Measurements from ENCODE around the gene PPARD. TPM values are rescaled to one million over a fixed set of nuclear protein-coding genes. Genes with fewer than 3 reads are reported as not detected.
"Not testable (repeated sequence)": the region's sequence is repeated elsewhere in the genome, so short reads cannot be mapped to it uniquely, and the experiment has no call there.

PPARD gene
- total RNA-seq (2014; rRNA removed; shearing (Covaris generic); ENCODE audit: low replicate concordance), result 5.9 and 15.7 TPM in 2 replicates

- peaks cover 38% of the 10 kb centered on the region for H3K36me3 ChIP-seq
- peak; percentile 95 for DNase-seq
- no peaks in the 10 kb centered on the region for H3K27me3 ChIP-seq
- H3K4me3 ChIP-seq, result peak within 1 kb of the TSS; percentile 68
- H3K9me3 ChIP-seq, result no peaks in the 10 kb centered on the region
These were observed at the start of gene PPARD for GRCh38 chr6:35342258-35343091. Gene PPARD, plus strand, starts transcription at chr6:35342558. Its CDS starts 68,530 bp downstream, at chr6:35411088.

GRCh38 chr6:35293681-35294080 lies 48.7 kb upstream of the PPARD start:
- Histone ChIP-seq H3K36me3 (peaks cover 9% of the 10 kb centered on the region), H3K9me3 (no peaks in the 10 kb centered on the region), H3K27me3 (no peaks in the 10 kb centered on the region), H3K4me3 (no peak overlapping the region)
- no peak for DNase-seq

- peaks cover 8% of the 10 kb centered on the region for H3K36me3 ChIP-seq
- peak; percentile 9 for DNase-seq
These were observed 47.9 kb upstream of the PPARD start for GRCh38 chr6:35294308-35294945.

GRCh38 chr6:35295036-35295435 lies 47.3 kb upstream of the PPARD start:
- Histone ChIP-seq H3K4me3 (no peak overlapping the region), H3K27me3 (no peaks in the 10 kb centered on the region), H3K36me3 (peaks cover 5% of the 10 kb centered on the region), H3K9me3 (no peaks in the 10 kb centered on the region)
- DNase-seq, result no peak

More at GRCh38 chr6:35294308-35294945, 47.9 kb upstream of the PPARD start:
- Histone ChIP-seq H3K4me3 (no peak overlapping the region), H3K27me3 (no peaks in the 10 kb centered on the region), H3K9me3 (no peaks in the 10 kb centered on the region)

DNA sequence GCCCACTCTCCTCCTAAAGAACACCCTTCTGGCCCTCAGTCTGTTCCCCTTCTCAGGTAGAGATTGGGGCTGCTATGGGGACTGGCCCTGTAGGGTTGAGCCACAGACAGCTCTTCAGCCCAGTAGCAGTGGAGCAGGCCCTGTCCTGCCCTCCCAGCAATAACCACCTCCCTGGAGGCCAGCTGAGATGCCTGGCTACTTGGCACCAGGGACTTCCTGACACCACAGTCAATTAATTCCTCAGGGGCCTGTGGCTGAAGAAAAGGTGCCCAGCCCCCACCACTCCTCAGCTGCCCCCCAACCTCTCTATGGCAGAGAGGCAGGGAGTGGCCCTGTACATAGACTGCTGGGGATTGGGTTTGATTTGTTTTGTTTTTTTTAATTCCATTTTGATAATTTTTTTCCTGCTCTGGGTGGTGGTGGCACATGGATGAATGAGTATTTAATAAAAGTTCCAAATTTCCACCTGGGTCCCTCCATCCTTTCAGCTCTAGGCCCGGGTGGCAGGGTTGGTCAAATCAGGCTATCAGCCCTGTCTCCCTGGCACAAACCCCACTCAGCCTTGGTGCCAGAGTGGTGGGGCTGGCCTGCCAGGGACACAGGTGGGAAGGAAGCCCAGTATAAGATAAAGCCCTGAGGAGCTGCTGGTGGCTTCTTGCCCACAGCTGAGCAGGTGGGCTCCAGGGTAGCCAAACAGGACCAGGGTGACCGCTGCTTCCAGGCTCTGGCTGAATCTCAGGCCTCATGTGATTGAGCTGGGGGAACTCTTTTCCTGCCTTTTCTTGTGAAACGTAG lies 46.6 kb upstream of the PPARD start:
- Histone ChIP-seq H3K9me3 (no peaks in the 10 kb centered on the region), H3K27me3 (no peaks in the 10 kb centered on the region), H3K4me3 (no peak overlapping the region), H3K36me3 (peaks cover 5% of the 10 kb centered on the region)
- no peak for DNase-seq

- no peaks in the 10 kb centered on the region for H3K27me3 ChIP-seq
- no peaks in the 10 kb centered on the region for H3K9me3 ChIP-seq
- no peak for DNase-seq
- H3K36me3 ChIP-seq, result peaks cover 5% of the 10 kb centered on the region
- no peak overlapping the region for H3K4me3 ChIP-seq
These were observed 45.3 kb upstream of the PPARD start for GRCh38 chr6:35296931-35297600.

- Histone ChIP-seq H3K27me3 (no peaks in the 10 kb centered on the region), H3K4me3 (no peak within 1 kb of the TSS), H3K9me3 (no peaks in the 10 kb centered on the region), H3K36me3 (peaks cover 5% of the 10 kb centered on the region)
- DNase-seq, result no peak
These were observed 44.5 kb upstream of the PPARD start, which contains the start of gene DEF6 for GRCh38 chr6:35297601-35298481. Gene DEF6, plus strand, starts transcription at chr6:35297818. Its CDS starts 39 bp downstream, at chr6:35297857.

DNA sequence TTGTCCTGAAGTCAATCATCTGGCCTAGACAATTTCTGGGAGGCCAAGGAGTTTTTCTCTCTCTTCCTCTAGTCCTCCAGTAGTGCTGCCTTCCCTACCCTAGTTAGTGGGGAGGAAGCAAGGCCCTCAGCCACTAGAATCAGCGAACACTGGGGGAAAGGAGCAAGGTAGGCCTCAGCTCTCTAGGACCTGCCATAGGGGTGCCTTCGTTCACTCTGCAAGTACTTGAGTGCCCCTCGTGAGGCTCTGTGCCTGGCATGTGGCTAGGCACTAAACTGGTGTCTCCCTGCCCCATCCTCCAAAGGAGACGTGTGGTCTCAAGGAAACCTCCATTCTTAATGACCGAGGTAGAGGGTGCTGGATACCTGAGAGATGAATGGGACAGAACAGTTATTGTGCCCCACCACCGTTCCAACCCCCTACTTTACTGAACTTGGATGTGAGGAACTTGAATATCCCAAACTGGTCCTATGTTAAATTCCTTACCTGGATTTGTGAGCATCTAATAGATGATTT lies 43.7 kb upstream of the PPARD start:
- no peak for DNase-seq
- no peak overlapping the region for H3K4me3 ChIP-seq
- H3K36me3 ChIP-seq, result peaks cover 5% of the 10 kb centered on the region
- no peaks in the 10 kb centered on the region for H3K27me3 ChIP-seq
- no peaks in the 10 kb centered on the region for H3K9me3 ChIP-seq

GRCh38 chr6:35299674-35300073 lies 42.7 kb upstream of the PPARD start:
- Histone ChIP-seq H3K9me3 (no peaks in the 10 kb centered on the region), H3K4me3 (no peak overlapping the region), H3K36me3 (peaks cover 2% of the 10 kb centered on the region), H3K27me3 (no peaks in the 10 kb centered on the region)
- DNase-seq, result no peak

DNA sequence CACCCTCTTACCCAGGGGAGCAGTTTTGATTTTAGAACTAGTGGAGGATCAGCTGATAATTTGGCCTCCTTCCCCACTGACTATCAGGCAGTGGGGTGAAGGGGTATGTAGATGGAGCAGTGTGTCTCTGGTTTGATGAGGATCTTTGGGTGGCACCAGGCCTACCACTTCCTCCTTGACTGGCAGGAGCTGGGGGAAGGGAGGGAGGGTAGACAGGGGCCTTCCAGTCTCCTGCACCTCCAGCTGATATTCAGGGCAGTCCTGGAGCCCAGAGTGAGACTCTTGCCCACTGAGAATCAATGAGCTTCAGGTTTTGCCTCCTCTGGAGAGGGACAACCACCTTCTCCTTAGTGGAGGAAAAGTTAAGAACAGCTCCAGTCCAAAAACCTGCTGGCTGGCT lies 41.5 kb upstream of the PPARD start:
- H3K27me3 ChIP-seq, result no peaks in the 10 kb centered on the region
- H3K4me3 ChIP-seq, result no peak overlapping the region
- H3K9me3 ChIP-seq, result no peaks in the 10 kb centered on the region
- no peaks in the 10 kb centered on the region for H3K36me3 ChIP-seq
- DNase-seq, result no peak

DNA sequence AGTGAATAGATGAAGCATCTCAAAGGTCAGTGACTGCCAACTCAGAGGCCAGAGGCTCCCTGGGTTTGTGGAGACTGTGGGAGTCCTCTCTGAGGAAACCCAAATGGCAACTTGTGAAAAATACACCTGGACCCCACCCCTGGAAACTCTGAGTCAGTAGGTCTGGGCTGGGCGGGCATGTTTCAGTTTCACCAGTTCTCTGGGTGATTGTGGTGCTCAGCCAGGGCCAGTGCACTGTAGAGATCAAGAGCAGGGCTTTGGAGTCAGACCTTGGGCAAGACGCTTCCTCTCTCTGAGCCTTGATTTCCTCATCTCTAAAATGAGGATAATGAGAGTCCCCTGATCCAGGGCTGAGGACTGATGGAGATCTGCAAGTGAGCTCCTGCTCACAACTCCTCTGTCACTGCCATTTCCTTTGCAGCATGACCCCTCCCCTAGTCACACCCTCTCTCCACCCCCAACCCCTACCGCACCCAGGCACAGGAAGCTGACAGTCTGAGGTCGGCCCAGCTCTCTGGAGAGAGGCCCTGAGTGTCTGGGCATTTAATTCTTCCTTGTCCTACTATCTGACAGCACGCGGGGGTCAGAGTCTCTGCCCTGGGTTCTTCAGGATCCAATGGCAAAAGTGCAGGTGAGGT lies 39.6 kb upstream of the PPARD start:
- no peaks in the 10 kb centered on the region for H3K27me3 ChIP-seq
- no peak overlapping the region for H3K4me3 ChIP-seq
- DNase-seq, result peak; percentile 44

GRCh38 chr6:35304299-35304698 lies 38.1 kb upstream of the PPARD start:
- H3K27me3 ChIP-seq, result no peaks in the 10 kb centered on the region
- no peaks in the 10 kb centered on the region for H3K9me3 ChIP-seq
- no peak for DNase-seq
- H3K4me3 ChIP-seq, result no peak overlapping the region
- no peaks in the 10 kb centered on the region for H3K36me3 ChIP-seq

More for the DNA sequence above, 39.6 kb upstream of the PPARD start:
- H3K9me3 ChIP-seq, result no peaks in the 10 kb centered on the region
- no peaks in the 10 kb centered on the region for H3K36me3 ChIP-seq

GRCh38 chr6:35305117-35305516 lies 37.2 kb upstream of the PPARD start:
- no peaks in the 10 kb centered on the region for H3K27me3 ChIP-seq
- no peak for DNase-seq
- H3K9me3 ChIP-seq, result no peaks in the 10 kb centered on the region
- no peaks in the 10 kb centered on the region for H3K36me3 ChIP-seq
- no peak overlapping the region for H3K4me3 ChIP-seq

GRCh38 chr6:35307138-35307537 lies 35.2 kb upstream of the PPARD start:
- not testable (repeated sequence) for DNase-seq, H3K36me3 ChIP-seq, H3K27me3 ChIP-seq, H3K9me3 ChIP-seq, H3K4me3 ChIP-seq

DNA sequence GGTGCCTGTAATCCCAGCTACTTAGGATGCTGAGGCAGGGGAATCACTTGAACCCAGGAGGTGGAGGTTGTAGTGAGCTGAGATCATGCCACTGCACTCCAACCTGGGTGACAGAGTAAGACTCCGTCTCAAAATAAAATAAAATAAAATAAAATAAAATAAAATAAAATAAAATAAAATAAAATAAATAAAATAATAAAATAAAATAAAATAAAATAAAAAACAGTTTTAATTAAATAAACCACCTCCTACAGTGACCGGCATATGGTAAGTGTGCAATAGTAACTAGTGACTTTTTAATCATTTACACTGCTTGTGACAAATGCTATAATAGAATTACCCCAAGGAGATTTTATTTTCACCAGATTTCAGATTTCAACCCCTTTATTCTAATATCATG lies 33.8 kb upstream of the PPARD start:
- not testable (repeated sequence) for H3K4me3 ChIP-seq, DNase-seq, H3K9me3 ChIP-seq, H3K27me3 ChIP-seq, H3K36me3 ChIP-seq

All from MG63 (cell line).